Pulmonary artery endothelial cell (primary cell): Measurements from ENCODE around the gene LTBR. TPM values are rescaled to one million over a fixed set of nuclear protein-coding genes. Genes with fewer than 3 reads are reported as not detected.

Experiments
- DNase-seq: peaks from one replicate; pipeline ENCODE4 v3.0.0-alpha.2; 2011; ENCODE audit warnings: low read depth, low spot score
- total RNA-seq: library from RNA; depleted of rRNA; stranded (reverse); fragments of >200 nt; gene quantifications from 2 replicates; pipeline ENCODE4 v1.2.3, GENCODE V29; 2014

LTBR gene
- total RNA-seq, 1 donor from 2014 or later = 33.6 TPM

DNA sequence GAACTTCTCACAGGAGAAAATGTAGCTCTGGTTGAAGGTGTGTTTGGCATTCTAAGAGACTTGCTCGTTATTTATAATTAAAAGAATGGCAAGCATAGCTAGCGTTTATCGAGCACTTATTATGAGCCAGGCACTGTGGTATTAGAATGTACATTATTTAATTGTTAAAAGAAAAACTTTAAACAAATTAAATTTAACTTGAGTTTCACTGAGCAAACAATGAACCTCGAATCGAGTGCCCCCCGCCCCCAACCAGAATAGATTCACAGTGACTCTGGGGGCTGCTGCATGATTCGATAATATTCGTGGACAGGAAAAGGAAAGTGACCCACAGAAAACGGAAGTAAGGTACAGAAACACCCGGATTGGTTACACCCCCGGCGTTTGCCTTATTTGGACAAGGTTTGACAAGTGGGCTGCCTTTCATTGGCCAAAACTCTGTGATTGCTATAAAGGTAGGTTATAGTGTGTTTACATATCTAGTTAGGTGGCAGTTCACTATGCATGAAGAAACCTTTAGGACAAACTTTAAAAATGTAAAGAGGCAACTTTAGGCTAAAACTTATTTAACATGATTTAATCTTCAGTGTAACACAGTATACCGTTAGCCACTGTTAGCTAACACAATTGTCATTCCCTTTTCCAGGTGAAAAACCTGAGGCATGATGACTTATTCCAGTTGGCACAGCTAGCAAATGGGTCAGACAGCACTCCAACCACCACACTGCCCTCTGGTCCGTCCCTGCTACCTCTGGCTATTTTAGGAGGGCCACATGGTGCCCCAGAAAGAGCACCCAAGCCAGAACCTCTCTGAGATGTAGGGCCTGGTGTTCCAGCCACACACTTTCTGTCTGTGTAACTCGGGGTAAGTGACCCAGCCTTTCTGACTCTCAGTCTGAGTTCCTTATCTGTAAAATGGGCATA lies 15.7 kb upstream of the LTBR start:
- no peak for DNase-seq

DNA sequence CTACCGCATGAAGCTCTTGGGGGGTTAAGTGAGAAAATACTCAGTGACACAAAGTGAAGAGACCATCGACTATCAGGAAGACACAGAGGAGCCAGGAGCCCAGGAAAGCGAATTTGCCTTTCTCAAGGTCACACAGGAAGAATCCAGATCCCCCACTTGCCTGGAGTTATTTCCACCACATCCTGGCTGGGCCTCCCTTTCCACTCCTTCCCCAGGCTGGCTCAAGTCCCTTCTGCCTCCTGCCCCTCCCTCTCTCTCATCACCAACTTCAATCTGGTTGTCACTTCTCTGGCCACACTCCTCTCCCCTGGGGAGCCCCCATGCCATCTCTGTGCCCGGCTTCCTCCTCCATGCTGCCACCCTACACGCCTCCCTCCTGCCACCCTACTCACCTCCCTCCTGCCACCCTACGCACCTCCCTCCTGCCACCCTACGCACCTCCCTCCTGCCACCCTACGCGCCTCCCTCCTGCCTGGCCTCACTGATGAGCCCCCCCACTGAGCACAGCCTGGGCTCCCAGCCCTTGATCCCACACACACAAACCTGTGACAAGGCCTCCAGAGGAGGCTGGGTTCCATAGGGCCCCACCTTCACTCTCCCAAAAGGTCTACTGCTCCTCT lies 14.9 kb upstream of the LTBR start:
- no peak for DNase-seq

DNA sequence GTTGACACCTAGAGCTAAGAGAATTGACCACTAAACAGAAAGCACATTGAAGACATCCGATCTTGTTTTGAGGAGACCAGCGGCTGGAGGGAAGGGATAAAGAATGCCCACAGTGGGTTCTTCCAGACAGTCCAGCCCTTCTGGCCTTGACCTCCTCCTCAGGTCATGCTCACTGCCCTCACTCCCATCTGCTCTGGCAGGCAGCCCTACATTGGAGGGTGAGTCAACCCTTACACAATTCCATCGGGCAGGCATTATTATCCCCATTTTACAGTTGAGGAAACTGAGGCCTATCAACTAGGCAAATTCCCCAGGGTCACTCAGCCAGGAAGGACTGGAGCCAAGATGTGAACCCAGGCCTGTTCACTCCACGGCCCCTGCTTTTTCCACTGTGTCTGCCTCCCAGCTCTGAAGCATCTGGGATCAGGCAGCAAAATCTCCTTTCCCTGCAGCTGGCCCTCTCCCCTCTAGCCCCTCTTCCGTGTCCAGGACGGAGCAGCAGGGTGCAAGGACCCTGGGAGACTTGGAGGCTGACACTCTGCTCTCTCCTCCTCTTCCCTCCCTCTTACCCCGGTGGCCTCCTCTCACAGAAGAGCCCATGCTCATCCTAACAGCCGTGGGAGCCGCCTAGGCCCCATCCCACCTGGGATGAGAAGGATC lies 13.9 kb upstream of the LTBR start:
- no peak for DNase-seq

DNA sequence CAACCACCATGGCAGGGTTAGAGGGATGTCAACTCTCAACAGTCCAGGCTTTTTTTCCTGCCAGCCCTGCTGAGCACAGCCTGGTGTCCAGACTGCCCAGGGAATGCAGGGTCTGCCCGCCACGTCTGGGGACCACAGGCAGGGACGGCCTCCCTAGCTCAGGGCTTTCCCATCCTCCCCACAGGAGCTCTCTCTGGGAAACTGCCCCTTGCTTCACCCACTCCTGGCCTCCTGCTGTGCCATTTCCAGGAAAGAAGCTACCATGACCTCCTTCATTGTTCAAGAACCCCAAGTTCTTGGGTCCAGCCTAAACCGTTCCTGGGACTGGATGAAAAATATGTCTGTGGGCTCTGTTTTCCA lies 13.4 kb upstream of the LTBR start:
- no peak for DNase-seq

DNA sequence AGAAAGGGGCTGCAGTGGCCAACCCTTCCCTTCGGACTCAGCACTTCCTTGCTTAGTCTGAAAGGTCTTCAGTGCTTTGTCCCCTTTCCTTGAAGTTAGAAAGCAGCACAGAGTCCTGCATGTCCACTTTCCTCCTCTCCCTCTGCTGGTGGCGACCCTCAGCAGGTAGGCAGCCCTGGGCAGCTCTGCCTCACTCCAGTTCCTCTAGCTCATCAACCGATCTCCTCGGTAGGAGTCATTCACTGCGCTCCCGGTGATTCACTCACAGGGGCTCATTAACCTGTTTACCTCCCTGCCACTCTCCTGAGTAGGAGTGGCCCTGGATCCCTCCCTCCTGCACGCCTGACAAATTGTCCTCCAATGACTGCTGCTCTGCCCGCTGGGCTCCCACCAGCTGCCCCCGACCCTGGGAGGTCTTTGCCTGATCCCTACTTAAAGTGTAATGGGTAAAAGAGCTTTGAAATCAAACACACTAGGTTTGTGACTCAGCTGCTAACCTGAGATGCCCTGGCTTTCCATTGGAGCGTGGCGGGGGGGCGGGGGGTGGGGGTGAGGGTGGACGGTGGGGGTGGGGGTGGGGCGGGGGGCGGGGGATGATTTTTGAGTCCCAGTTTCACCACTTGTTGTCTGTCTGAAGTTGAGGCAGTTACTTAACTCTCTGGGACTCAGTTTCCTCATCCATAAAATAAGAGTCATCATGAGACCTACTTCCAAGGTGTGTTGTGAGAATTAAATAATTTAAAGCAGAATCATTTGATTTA lies 12.8 kb upstream of the LTBR start:
- DNase-seq = no peak

DNA sequence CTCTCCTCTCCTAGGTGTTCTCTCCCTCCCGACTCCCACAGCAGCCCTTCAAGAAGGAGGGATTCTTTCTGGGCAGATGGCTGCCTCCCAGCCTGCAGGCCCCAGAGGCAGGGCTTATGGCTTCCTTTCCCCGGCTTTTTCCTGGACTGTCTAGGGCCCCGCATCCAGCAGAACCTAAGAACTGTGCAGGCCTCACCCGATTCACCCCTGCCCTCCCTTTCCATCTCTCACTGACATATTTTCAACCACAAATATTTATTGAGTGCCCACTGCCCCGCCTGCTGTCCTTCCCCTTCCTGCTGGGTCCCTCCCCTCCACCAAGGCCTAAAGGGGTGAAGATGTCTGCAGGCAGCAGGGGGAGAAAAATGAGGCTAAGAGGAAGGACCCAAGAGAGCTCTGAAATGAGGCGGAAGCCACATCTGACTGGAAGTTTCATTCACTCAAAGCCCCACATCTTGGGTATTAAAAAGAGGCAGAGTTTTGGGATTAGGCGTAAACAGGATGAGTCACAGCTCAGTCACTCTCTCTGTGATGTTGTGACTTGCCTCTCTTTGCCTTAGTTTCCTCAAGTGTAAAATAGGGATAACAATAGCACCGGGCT lies 11.5 kb upstream of the LTBR start:
- DNase-seq = no peak

DNA sequence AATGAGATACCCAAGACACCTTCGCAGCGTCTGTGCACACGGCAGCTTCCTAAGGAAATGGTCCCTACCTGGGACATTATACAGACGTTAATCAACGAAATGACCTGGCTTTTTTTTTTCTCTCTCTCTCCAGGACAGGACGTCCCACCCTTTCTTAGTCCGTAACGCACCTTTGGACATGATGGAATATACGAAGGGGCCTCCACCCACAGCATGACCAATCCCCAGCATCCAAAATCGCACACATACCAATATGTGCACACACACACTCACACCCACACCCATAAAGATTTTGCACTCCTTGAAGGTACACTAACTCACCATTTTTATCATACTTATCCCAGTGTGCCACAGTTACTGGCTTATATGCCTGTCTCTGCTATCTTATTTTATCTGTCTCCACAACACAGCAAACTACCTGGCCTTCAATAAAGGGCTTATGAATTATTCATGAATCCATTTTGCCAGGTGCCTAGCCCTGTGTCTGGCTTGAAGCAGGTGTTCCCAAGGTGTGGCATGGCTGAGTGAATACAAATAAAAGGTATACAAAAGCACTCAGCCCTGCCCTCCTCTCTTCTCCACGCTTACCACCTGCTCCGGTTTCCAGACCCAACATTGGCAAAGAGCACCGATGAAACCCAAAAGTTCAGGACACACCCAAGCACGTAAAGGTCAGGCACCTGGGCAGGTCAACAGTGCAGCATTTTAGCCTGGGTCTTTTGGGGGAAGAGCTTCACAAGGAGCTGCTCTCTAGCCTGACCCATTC lies 10.8 kb upstream of the LTBR start:
- DNase-seq = no peak

DNA sequence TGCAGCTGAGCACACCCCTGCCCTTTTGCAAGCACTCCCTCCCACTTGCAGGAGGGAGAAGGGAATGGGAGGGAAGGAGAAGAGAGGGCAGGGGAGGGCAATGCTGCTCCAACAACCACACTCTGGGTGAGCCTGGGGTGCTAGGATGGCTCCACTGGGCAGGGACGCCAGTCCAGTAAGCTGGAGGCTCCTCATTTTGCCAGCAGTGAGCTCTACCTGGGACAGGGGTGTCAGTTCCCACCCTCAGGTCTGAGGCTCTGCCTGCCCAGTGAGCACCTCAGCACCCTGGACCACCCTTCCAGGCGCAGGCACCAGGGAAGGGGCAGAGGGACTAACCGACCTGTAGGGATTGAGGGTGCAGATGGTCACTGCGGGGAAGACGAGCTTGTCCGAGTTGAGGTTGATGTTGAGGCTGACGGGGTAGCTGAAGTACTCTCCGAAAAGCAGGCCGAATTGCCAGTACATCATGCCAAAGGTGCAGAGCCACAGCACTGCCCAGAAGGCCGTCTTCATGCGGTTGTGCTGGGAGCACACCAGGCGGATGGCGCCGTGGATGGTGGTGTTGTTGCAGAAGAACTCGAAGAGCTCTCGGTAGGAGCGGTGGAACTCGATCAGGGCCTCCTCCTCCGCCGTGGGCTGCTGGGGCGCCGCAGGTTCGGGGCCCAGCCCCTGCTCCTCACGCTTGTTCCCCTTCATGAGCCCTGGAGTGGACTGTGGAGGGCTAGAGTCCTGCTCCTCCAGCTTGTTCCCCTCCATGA lies 9.8 kb upstream of the LTBR start:
- DNase-seq = no peak

DNA sequence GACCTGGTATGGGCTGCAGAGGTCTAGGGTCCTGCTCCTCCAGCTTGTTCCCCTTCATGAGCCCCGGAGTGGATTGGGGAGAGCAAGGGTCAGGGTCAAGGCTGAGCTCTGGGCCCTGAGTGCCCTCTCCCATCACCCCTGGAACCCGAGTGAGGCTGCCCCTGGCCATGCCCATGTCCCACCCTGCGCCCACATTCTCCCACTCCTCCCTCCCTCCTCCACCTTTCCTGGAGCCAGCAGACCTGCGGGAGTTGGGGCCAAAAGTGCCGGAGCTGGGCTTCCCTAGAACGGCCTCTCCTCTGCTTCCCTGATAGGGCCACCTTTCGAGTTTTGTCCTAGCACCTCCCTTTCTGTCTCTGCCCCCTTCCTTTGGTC lies 9.2 kb upstream of the LTBR start:
- DNase-seq = no peak

DNA sequence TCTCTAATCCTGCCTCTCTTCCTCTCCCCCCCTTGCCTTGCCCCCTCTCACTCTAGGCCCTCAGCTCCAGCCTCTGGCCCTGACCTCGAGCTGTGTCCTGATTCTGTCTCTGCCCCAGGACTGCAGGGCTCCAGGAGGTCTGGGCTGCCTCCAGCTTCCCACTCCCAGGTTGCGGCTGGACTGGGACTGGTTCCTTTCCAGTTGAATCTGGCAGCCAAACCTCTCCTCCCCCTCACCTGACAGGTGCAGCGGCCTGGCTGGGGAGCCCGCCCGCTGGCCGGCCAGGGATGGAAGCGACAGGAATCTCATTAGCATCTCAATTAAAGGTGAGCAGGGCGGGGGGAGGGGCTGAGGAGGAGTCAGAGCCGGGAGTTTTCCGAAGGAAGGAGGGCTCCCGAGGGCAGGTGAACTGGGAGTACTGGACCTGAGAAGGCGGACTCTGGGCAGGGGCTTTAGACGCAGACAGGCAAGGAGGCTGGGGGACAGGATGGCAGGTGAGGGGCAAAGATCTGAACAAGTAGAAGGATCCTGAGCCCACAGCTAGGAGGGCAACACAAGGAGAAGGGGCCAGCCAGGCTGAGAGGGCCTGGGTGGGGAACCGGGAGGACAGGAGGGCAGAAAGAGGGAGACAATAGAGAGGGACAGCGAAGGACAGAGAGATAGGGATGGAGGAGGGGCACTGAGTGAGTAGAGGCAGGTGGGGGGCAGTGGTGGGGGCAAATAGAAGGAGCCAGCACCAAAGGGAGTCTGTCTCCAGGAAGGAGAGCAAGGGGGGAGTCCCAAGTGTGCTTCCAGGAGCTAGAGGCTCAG lies 8.5 kb upstream of the LTBR start, which contains the start of gene SCNN1A:
SCNN1A (minus strand) TSS at position 295 of the 810 bp plus-strand sequence. CDS start 780 bp downstream, outside the sequence.
- DNase-seq = no peak

DNA sequence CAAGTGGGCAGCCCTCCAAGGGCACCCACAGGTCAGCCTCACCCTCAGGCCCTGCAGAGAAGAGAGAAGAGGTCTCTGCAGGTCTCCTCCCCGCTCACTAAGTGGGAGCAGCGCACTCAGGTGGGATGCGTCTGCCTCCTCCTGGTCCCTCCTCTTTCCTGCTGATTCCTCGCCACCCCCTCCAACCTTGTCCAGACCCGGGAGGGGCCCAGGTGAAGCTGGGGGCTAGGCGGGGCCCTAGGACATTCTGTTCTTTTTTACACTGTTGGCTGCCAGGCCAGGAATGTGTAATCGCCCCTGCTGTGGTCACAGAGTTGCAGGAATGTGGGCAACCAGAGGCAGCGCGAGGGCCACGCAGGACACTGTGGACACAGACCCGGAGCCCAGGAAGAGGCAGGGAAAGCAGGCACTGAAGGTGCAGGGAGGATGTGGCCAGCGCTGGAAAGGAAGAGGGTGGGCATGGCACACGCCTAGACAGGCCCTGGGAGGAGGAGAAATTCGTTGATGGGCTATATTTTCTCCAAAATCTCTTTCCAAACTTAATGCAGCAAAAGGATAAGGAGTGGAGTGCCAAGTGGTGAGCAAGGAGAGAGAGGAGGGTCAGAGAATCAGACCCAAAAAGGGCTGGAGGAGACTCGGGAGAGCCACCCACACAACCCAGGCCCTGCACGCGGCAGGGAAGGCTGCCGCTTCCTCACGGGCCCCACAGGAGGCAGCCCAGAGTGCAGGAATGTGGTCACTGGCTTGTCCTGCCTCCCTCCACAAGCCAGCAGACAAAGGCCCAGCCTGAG lies 7.7 kb upstream of the LTBR start:
- no peak for DNase-seq

DNA sequence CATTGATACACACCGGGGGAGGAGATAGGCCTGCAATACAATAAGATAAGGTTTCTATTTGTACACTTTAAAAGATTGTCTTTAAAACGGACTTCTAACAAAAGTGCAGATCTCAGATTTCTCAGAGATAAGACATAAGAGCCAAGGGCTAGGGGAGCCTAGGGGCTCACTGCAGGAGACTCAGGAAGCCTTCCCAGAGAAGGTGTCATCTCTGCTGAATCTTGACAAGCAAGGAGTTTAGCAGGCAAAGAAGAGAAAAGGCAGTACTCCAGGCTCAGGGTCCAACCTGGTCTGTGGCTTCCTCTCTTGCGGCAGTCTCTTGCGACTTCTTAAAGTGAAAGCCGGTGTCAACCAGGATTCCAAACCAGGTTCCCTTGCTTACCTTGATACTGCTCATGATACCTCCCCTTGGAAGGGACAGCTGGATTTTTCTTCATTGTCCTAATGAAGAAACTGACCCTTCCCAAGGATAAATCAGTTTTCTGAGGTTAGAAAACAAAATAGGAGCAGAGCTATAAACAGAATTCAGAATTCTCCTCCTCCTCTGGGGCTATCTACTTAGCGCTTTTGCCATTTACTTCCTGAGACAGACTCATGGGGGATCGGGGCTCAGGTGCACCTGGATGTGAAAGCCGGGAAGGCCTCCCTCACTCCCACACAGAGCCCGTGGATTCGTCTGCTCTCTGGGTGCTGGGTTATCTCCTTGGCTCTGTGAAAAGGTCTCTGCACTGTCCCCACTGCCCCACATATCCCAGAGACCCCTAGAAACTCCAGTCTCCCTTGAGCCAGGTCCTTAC lies 6.9 kb upstream of the LTBR start:
- DNase-seq = no peak

DNA sequence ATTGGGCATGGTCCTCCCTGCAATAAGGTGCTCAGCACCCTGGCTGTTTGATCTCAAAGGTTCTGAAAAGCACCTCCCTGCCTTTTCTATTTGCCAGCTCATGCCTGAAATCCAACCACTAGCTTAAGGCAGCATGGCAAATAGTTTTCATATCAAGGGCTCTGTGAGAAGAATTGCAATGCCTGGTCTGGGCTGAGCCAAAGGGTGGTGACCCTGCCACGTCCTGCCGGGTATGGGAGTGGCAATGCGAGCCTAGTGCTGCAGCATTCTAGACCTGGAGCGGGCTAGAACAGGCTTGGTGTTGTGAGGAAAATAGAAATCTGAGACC lies 6.3 kb upstream of the LTBR start:
- no peak for DNase-seq

DNA sequence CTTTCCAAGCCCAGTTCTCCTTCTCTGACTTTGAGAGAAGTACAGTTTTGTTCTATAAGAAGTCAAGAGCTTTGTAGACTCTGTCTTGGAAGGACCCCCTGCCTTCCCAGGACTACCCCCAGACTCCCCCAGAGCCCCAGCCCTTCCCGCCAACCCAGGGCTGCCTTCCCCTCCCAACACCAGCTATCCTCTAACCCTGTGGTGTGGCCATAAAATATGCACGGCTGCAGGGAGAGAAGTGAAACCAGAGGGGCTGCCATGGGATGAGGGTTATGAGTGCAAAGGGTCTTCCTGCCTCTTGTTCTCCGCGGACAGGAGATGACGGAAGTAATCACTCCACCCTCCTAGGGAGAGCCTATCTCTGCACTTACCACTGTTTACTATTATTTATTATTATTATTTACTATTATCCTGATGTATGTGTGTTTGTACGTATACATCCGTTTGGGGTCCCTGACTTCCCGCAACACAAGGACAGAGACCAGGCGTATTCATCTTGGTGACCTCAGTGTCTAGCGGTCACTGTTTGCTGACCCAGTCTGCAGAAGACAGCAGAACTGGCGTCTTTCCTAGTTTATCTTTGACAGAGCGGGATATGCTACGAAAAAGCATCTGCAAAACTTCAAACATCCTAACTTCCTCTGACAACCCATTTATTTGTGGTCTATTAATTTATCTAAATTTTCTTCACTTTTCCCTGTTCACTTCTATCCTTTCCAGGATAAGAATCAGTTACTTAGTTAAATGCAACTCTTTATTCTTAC lies 5.1 kb upstream of the LTBR start:
- no peak for DNase-seq

DNA sequence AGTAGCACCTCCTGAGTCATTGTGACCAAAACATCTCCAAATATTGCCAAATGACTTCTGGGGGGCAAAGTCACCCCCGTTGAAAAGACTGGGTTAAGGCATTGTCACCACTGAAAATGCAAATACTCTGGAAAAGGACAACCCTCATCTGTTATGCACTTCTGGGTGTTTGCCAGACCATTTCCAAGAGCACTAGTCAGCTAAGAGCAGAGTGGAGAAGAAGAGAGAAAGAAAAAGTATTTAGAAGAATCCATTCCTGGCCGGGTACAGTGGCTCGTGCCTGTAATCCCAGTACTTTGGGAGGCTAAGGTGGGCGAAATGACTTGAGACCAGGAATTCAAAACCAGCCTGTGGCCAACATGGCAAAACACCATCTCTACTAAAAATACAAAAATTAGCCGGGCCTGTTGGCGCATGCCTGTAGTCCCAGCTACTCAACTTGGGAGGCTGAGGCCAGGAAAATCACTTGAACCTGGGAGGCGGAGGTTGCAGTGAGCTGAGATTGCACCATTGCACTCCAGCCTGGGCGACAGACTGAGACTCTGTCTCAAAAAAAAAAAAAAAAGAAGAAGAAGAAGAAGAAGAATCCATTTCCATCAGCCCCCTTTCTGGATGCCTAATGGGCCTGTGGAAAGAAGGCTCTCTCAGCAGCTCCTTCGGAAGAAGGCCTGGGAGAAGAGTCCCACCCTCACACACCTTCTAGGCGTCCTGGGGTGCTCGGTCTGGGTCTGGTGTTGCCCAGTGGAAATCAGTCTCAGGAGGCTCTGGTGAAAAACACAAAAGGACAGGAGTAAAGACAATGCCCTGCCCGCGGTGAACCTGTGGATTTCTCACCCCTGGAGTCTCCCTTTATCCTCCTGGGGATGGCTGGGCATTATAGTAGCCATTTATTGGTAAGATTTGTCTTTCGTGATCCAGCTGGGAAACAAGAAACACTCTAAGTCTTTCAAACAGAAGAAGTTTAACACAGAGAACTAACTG lies 3.5 kb upstream of the LTBR start:
- DNase-seq = no peak
